AG09319 (cell line): ENCODE results near the gene CEP192.

ENCODE experiments used
- DNase-seq: peaks from one replicate; pipeline ENCODE4 v3.0.0-alpha.2; 2010; ENCODE audit warnings: low read depth; ENCODE audit errors: extremely low read depth
- CTCF ChIP-seq: IDR thresholded peaks from 2 replicates; pipeline ENCODE4 v1.5.1; 2011; ENCODE audit warnings: low read depth, mild to moderate bottlenecking, inconsistent platforms, low read length, moderate library complexity

CEP192 gene

GRCh38 chr18:13164406-13164805, 173.2 kb downstream of the CEP192 start:
- DNase-seq: no peak
- no peak for TF ChIP-seq CTCF

- no peak for DNase-seq
- TF ChIP-seq CTCF: no peak
Measured at GRCh38 chr18:13165636-13166423, 174.7 kb downstream of the CEP192 start.

- no peak for TF ChIP-seq CTCF
- no peak for DNase-seq
Measured at GRCh38 chr18:13173578-13174145, 182.5 kb downstream of the CEP192 start.
